Measurements from ENCODE around the gene DBNDD1. TPM values are rescaled to one million over a fixed set of nuclear protein-coding genes. Genes with fewer than 3 reads are reported as not detected.

The DBNDD1 gene
- total RNA-seq, 1 donor from 2014 or later = 11.6 TPM

DNA sequence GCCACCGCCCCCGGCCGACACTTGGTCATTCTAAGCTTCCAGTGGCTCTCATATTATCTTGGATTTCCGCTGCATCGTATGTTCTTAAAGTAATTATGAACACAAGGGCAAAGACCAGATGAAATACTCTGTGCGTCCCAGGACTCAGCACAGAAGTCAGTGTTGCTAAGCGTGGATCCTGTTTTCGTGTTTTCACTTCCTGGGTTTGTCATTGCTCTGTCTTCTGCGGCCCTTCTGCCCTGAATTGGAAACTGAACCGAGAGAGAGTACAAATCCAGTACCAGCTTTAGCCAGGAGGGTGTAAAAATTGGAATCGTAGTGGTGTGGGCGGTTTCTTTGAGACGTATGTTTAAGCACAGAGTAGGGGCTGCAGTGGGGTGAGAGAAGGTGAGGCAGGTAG is 32.7 kb downstream of the DBNDD1 start:
- H3K27me3 Mint-ChIP-seq = no peaks in the 10 kb centered on the region
- no peaks in the 10 kb centered on the region for H3K9me3 Mint-ChIP-seq
- H3K4me3 Mint-ChIP-seq = no peak overlapping the region
- H3K4me1 Mint-ChIP-seq (ENCODE audit: unreplicated experiment) = no peaks in the 10 kb centered on the region
- DNase-seq (ENCODE audit: extremely low spot score, unreplicated experiment) = no peak
- peaks cover 24% of the 10 kb centered on the region for H3K36me3 Mint-ChIP-seq
- no peak overlapping the region for H3K27ac Mint-ChIP-seq
- TF ChIP-seq, protein P1, sequence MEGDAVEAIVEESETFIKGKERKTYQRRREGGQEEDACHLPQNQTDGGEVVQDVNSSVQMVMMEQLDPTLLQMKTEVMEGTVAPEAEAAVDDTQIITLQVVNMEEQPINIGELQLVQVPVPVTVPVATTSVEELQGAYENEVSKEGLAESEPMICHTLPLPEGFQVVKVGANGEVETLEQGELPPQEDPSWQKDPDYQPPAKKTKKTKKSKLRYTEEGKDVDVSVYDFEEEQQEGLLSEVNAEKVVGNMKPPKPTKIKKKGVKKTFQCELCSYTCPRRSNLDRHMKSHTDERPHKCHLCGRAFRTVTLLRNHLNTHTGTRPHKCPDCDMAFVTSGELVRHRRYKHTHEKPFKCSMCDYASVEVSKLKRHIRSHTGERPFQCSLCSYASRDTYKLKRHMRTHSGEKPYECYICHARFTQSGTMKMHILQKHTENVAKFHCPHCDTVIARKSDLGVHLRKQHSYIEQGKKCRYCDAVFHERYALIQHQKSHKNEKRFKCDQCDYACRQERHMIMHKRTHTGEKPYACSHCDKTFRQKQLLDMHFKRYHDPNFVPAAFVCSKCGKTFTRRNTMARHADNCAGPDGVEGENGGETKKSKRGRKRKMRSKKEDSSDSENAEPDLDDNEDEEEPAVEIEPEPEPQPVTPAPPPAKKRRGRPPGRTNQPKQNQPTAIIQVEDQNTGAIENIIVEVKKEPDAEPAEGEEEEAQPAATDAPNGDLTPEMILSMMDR (conservative IDR thresholded peaks at IDR 0.05) = no peak

DNA sequence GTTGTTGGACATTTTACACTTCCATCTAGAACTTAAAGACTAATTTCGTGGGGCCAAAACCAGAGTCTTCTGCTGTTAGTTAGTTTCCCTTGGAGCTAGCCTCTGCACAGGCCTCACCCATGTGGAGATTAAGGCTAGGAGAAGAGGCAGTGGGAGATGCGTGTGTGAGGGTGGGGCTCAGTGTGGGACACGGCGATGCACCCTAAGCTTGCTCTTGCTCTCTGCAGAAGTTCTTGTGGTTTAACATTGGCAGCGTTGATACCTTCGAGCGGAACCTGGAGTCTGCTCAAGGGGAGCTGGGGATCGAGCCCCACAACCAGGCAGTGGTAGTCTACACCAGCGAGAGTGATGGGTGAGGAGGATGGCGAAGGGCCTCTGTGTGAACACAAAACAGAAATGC is 34.0 kb downstream of the DBNDD1 start:
- Mint-ChIP-seq H3K9me3 (no peaks in the 10 kb centered on the region), H3K4me1 (ENCODE audit: unreplicated experiment) (no peaks in the 10 kb centered on the region), H3K27ac (no peak overlapping the region), H3K27me3 (no peaks in the 10 kb centered on the region), H3K36me3 (peaks cover 24% of the 10 kb centered on the region), H3K4me3 (no peak overlapping the region)
- TF ChIP-seq, protein P1 (conservative IDR thresholded peaks at IDR 0.05) = no peak
- DNase-seq (ENCODE audit: extremely low spot score, unreplicated experiment) = no peak

DNA sequence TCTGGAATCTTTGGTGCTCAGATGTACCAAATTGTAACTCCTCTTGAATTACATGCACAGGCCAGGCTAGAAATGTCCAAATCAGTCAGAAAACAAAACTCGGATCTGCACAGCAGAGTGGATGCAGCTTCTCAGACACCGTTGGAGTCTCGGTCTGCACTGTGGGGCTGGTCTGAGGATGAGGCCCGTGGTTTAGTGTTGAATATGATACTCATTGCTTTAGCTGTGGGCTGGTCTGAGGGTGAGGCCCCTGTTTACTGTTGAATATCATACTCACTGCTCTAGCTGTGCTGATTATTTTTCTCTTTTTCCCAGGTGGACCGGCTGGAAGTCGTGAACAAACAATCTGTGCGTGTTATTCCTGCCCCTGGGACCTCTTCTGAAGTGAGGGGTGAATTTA is 35.0 kb downstream of the DBNDD1 start:
- TF ChIP-seq, protein P1 (conservative IDR thresholded peaks at IDR 0.05) = no peak
- Mint-ChIP-seq H3K27ac (no peak overlapping the region), H3K4me1 (ENCODE audit: unreplicated experiment) (no peaks in the 10 kb centered on the region), H3K27me3 (no peaks in the 10 kb centered on the region), H3K9me3 (no peaks in the 10 kb centered on the region), H3K36me3 (peaks cover 24% of the 10 kb centered on the region), H3K4me3 (no peak overlapping the region)
- no peak for DNase-seq (ENCODE audit: extremely low spot score, unreplicated experiment)

DNA sequence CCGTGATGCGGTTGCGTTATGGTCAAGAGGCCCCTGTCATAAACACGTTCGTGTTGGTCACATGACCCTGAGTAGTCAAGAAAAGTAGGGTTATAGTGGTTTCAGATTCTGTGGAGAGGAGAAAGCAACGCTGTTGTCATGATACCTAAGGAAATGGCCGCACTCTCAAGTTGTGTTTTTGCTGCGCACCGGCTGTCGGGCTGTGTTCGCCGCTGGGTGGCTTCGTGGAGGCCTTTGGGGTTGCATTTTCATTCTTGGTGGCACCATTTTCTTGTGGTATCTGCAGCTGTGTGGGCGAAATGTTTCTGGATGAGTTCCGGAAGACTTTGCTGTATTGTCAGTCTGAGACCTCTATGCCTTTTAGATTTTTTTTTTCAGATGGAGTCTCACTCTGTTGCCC is 35.7 kb downstream of the DBNDD1 start:
- Mint-ChIP-seq H3K4me1 (ENCODE audit: unreplicated experiment) (no peaks in the 10 kb centered on the region), H3K36me3 (peaks cover 24% of the 10 kb centered on the region), H3K9me3 (no peaks in the 10 kb centered on the region), H3K27ac (no peak overlapping the region), H3K4me3 (no peak overlapping the region), H3K27me3 (no peaks in the 10 kb centered on the region)
- DNase-seq (ENCODE audit: extremely low spot score, unreplicated experiment) = no peak
- TF ChIP-seq, protein P1 (conservative IDR thresholded peaks at IDR 0.05) = no peak

DNA sequence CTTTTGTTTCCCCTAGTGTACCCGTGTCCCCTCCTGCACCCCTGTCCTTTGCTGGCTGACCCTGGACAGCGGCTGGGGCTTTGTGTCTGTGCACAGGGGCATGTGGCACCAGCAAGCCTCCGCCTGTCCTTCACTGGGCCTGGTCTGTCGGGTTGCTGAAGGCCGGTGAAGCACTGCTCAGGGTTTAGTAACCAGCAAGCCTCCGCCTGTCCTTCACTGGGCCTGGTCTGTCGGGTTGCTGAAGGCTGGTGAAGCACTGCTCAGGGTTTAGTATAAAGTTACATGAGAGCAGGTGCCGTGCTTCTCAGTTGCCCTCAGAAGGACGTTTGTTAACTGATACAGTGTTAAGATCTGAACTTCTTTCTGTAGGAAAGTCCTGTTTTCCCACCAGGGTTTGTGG is 36.9 kb downstream of the DBNDD1 start:
- DNase-seq (ENCODE audit: extremely low spot score, unreplicated experiment) = no peak
- peaks cover 24% of the 10 kb centered on the region for H3K36me3 Mint-ChIP-seq
- H3K4me1 Mint-ChIP-seq (ENCODE audit: unreplicated experiment) = no peaks in the 10 kb centered on the region
- no peak overlapping the region for H3K27ac Mint-ChIP-seq
- no peak overlapping the region for H3K4me3 Mint-ChIP-seq
- TF ChIP-seq, protein P1 (conservative IDR thresholded peaks at IDR 0.05) = no peak
- no peaks in the 10 kb centered on the region for H3K27me3 Mint-ChIP-seq
- H3K9me3 Mint-ChIP-seq = no peaks in the 10 kb centered on the region

DNA sequence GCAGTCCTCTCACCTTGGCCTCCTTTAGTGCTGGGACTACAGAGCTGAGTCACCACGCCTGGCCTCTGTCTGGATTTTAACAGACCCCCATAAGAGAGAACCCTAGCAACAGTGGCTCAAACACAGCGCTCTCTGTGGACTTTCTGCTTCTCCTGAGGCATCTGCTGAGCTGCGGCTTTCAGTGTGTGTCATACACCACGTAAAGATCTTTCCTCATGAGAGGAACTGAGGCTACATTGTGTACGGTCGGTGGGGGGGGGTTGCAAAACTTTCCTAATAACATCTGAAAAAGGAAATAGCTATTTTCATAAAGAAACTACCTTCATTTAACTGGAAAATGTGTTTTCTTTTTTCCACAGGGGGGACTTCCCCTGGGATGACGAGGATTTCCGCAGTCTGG is 37.8 kb downstream of the DBNDD1 start:
- H3K9me3 Mint-ChIP-seq = no peaks in the 10 kb centered on the region
- TF ChIP-seq, protein P1 (conservative IDR thresholded peaks at IDR 0.05) = no peak
- no peaks in the 10 kb centered on the region for H3K4me1 Mint-ChIP-seq (ENCODE audit: unreplicated experiment)
- no peak overlapping the region for H3K4me3 Mint-ChIP-seq
- no peaks in the 10 kb centered on the region for H3K27me3 Mint-ChIP-seq
- no peak for DNase-seq (ENCODE audit: extremely low spot score, unreplicated experiment)
- peaks cover 16% of the 10 kb centered on the region for H3K36me3 Mint-ChIP-seq
- H3K27ac Mint-ChIP-seq = no peak overlapping the region

Data from type B pancreatic cell (in vitro differentiated cells).